IMR-90 (cell line): ENCODE data around the gene DCAKD.

ENCODE experiments used
- BHLHE40 ChIP-seq: fragments of 150-350 bp; IDR thresholded peaks from 2 replicates; pipeline ENCODE4 v1.6.1; 2016; ENCODE audit warnings: mild to moderate bottlenecking, low read depth, low read length
- CTCF ChIP-seq: conservative IDR thresholded peaks from 2 replicates; pipeline ENCODE4 v1.5.1; 2012; ENCODE audit warnings: mild to moderate bottlenecking, low read depth, low read length, improper control_type of control experiment
- FOS ChIP-seq: fragments of 150-350 bp; IDR thresholded peaks from 2 replicates; pipeline ENCODE4 v1.6.1; 2016; ENCODE audit warnings: low read depth, low read length
- MXI1 ChIP-seq: IDR thresholded peaks from 2 replicates; pipeline ENCODE4 v1.6.1; 2012; ENCODE audit warnings: low read depth, mild to moderate bottlenecking, low read length, moderate library complexity, borderline replicate concordance
- POLR2A ChIP-seq: IDR thresholded peaks from 2 replicates; pipeline ENCODE4 v1.6.1; 2012; ENCODE audit warnings: mild to moderate bottlenecking, low read depth, low read length
- RAD21 ChIP-seq: IDR thresholded peaks from 2 replicates; pipeline ENCODE4 v1.6.1; 2012; ENCODE audit warnings: low read length, improper control_type of control experiment
- SMC3 ChIP-seq: fragments of 150-350 bp; IDR thresholded peaks from 2 replicates; pipeline ENCODE4 v1.6.1; 2016; ENCODE audit warnings: low read depth, mild to moderate bottlenecking, antibody characterized with exemption, low read length, moderate library complexity
- TF ChIP-seq, protein P1 (sequence below): fragments of 150-350 bp; IDR thresholded peaks from 2 replicates; pipeline ENCODE4 v1.6.1; 2017; ENCODE audit warnings: mild to moderate bottlenecking, antibody characterized with exemption, low read length, low read depth

- TF ChIP-seq CTCF, result no peak
- no peak for TF ChIP-seq POLR2A
- TF ChIP-seq, protein P1, sequence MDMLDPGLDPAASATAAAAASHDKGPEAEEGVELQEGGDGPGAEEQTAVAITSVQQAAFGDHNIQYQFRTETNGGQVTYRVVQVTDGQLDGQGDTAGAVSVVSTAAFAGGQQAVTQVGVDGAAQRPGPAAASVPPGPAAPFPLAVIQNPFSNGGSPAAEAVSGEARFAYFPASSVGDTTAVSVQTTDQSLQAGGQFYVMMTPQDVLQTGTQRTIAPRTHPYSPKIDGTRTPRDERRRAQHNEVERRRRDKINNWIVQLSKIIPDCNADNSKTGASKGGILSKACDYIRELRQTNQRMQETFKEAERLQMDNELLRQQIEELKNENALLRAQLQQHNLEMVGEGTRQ, result no peak
- TF ChIP-seq MXI1, result no peak
- no peak for TF ChIP-seq BHLHE40
- TF ChIP-seq RAD21, result no peak
- TF ChIP-seq FOS, result no peak
- no peak for TF ChIP-seq SMC3
These were observed 61.8 kb downstream of the DCAKD start for GRCh38 chr17:44989552-44990138.
